CD8-positive, alpha-beta memory T cell (primary cell): ENCODE data around the gene ZBTB16. TPM values are rescaled to one million over a fixed set of nuclear protein-coding genes. Genes with fewer than 3 reads are reported as not detected.

Source experiments
- CTCF ChIA-PET: fragments of 350-600 bp; sonication (Branson Sonifier 250); formaldehyde crosslinking; loops from one replicate; lab custom pipeline; 2021; ENCODE audit warnings: antibody characterized with exemption; lab: Charles Lee
- POLR2A ChIA-PET: fragments of 350-600 bp; sonication (Branson Sonifier 250); formaldehyde crosslinking; loops from one replicate; lab custom pipeline; 2021; ENCODE audit warnings: antibody characterized with exemption; lab: Charles Lee
- DNase-seq, 5 donors: peaks; one replicate each; pipeline versions ENCODE4 v3.0.0 to v3.0.0-alpha.2; 2020 to 2022; ENCODE audit warnings: mixed read lengths in 1 of 5
- H3K27ac ChIP-seq: one replicate; pipeline ENCODE4 v1.7.0; 2013; ENCODE audit warnings: low read depth, mild to moderate bottlenecking, low read length, moderate library complexity
- H3K27me3 ChIP-seq: 2 replicates; pipeline ENCODE4 v1.7.0; 2013; ENCODE audit warnings: low read length, mild to moderate bottlenecking; ENCODE audit not compliant: insufficient read depth, poor library complexity, severe bottlenecking
- H3K36me3 ChIP-seq: 2 replicates; pipeline ENCODE4 v1.7.0; 2013; ENCODE audit warnings: mild to moderate bottlenecking, low read length, moderate library complexity; ENCODE audit not compliant: insufficient read depth
- H3K4me1 ChIP-seq: 2 replicates; pipeline ENCODE4 v1.7.0; 2013; ENCODE audit warnings: mild to moderate bottlenecking, low read length, moderate library complexity; ENCODE audit not compliant: insufficient read depth
- H3K4me3 ChIP-seq: 2 replicates; pipeline ENCODE4 v1.7.0; 2013; ENCODE audit warnings: mild to moderate bottlenecking, low read length
- H3K9me3 ChIP-seq: 2 replicates; pipeline ENCODE4 v1.7.0; 2013; ENCODE audit warnings: mild to moderate bottlenecking, low read length
- H3K27ac Mint-ChIP-seq, 8 donors: one replicate each; pipeline ENCODE4 v1.8.0; 2020 to 2021; ENCODE audit warnings: mixed read lengths in 8 of 8, mild to moderate bottlenecking in 6 of 8, inconsistent platforms in 3 of 8, moderate library complexity in 3 of 8
- H3K27me3 Mint-ChIP-seq, 2 donors: one replicate each; pipeline ENCODE4 v1.8.0; 2020 to 2021; ENCODE audit warnings: mixed read lengths in 2 of 2, mild to moderate bottlenecking in 1 of 2, moderate library complexity in 1 of 2
- H3K36me3 Mint-ChIP-seq, 3 donors: one replicate each; pipeline ENCODE4 v1.8.0; 2020 to 2021; ENCODE audit warnings: mixed read lengths in 3 of 3, inconsistent platforms in 1 of 3, mild to moderate bottlenecking in 1 of 3
- H3K4me1 Mint-ChIP-seq, 3 donors: one replicate each; pipeline ENCODE4 v1.8.0; 2020 to 2021; ENCODE audit warnings: mixed read lengths in 3 of 3, inconsistent platforms in 1 of 3, mild to moderate bottlenecking in 1 of 3
- H3K4me3 Mint-ChIP-seq, 7 donors: one replicate each; pipeline ENCODE4 v1.8.0; 2020 to 2021; ENCODE audit warnings: mixed read lengths in 7 of 7, mild to moderate bottlenecking in 6 of 7, moderate library complexity in 4 of 7, inconsistent platforms in 2 of 7
- H3K9me3 Mint-ChIP-seq, 5 donors: one replicate each; pipeline ENCODE4 v1.8.0; 2020 to 2022; ENCODE audit warnings: mixed read lengths in 5 of 5, mild to moderate bottlenecking in 3 of 5, moderate library complexity in 2 of 5, inconsistent platforms in 1 of 5
- polyA plus RNA-seq: library from polyadenylated mRNA; unstranded; fragments of 300-500 nt; fragmentation: Illumina TruSeq; gene quantifications from one replicate; pipeline ENCODE4 v1.2.3, GENCODE V29; 2021
- total RNA-seq, 2 experiments: library from RNA; stranded (reverse); gene quantifications; one replicate each; pipeline ENCODE4 v1.2.3, GENCODE V29; 2021

ZBTB16 gene
- total and polyA plus RNA-seq, 3 experiments from 2014 or later: 2.1 to 71.9 (median 2.2) TPM

DNA sequence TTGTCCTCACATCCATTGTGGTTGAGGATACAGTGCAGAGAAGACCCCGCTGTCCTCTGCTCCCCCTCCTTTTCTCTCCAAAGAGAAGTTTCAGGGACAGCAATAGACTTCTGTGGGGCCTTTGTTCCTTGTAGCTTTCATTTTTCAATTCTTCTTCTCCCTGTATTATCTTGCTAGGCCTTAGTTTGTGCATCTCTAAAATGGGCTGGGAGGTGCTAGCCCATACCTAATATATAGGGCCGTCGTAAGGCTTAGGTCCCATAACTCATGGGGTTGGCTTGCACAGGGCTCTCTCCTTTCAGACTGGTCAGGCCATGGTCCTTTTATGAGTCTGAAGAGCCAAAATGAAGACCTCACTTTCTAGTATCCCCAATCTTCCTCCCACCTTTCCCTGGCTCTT is 33.0 kb downstream of the ZBTB16 start:
- ChIA-PET CTCF (no interaction called here), POLR2A (no interaction called here)
- no peaks in the 10 kb centered on the region for H3K36me3 ChIP-seq
- Mint-ChIP-seq H3K9me3 (no peaks in the 10 kb centered on the region), H3K27ac (peak overlapping the region in 7 of 8 donors; percentile 52 to 99 (median 90)), H3K36me3 (no peaks in the 10 kb centered on the region), H3K4me1 (peaks cover 8 to 54% (median 44%) of the 10 kb centered on the region in 3 donors), H3K4me3 (peak overlapping the region in 3 of 7 donors; percentile 55 to 79 (median 56)), H3K27me3 (peaks cover 0 to 3% of the 10 kb centered on the region in 2 donors)
- H3K4me3 ChIP-seq: no peak overlapping the region
- H3K27ac ChIP-seq: no peak overlapping the region
- H3K9me3 ChIP-seq: no peaks in the 10 kb centered on the region
- H3K27me3 ChIP-seq: no peaks in the 10 kb centered on the region
- H3K4me1 ChIP-seq: peaks cover 3% of the 10 kb centered on the region
- no peak for DNase-seq

DNA sequence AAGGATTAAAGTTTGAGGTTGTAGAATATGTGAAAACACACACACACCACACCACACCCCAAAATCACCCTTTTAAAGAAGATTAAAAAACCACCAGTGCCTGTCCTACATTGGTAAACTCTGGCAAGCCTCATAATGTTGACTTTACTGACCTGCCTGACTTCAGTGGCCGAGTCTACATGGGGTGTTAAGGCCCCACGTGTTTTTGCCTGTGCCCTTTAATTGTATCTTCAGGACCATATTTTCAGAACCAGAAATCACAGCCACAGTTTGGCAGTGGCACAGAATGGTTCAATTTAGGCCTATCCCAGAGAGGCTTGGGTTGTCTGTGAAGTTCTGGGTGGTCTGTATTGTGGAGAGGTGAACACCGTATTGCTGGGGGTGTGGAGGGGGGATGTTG is 33.4 kb downstream of the ZBTB16 start:
- ChIA-PET POLR2A (no interaction called here), CTCF (no interaction called here)
- Mint-ChIP-seq H3K4me1 (peaks cover 3 to 50% (median 44%) of the 10 kb centered on the region in 3 donors), H3K27me3 (peaks cover 0 to 3% of the 10 kb centered on the region in 2 donors), H3K36me3 (no peaks in the 10 kb centered on the region), H3K27ac (peak overlapping the region in 7 of 8 donors; percentile 52 to 99 (median 90)), H3K4me3 (peak overlapping the region in 2 of 7 donors; percentile 56 to 79), H3K9me3 (no peaks in the 10 kb centered on the region)
- Histone ChIP-seq H3K4me3 (no peak overlapping the region), H3K9me3 (no peaks in the 10 kb centered on the region), H3K27ac (no peak overlapping the region), H3K4me1 (no peaks in the 10 kb centered on the region), H3K27me3 (no peaks in the 10 kb centered on the region), H3K36me3 (no peaks in the 10 kb centered on the region)
- DNase-seq: no peak

DNA sequence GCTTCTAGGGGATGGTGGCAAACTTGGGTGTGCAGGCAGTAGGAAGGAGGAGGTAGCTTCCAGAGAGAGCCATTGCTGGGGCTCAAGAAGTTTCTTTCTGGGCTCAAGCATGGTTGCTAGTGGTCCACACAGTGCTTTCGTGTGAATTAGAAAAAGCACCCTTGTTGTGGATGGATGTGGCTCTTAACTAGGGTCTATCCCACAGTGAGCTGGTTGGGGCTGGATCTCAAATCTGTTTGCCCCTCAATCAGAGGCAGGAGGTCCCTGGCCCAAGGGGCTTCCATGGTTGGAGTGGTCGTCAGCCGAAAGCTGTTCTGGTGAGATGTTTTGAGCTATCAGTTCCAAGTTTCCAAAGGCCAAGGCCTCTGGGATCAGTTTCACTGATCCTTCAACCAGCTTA is 35.0 kb downstream of the ZBTB16 start:
- Mint-ChIP-seq H3K4me3 (peak overlapping the region in 3 of 7 donors; percentile 51 to 73 (median 55)), H3K27ac (peak overlapping the region in 6 of 8 donors; percentile 31 to 92 (median 68)), H3K27me3 (peaks cover 0 to 1% of the 10 kb centered on the region in 2 donors), H3K9me3 (no peaks in the 10 kb centered on the region), H3K36me3 (no peaks in the 10 kb centered on the region), H3K4me1 (peaks cover 10 to 48% (median 47%) of the 10 kb centered on the region in 3 donors)
- ChIA-PET POLR2A (no interaction called here), CTCF (interaction anchor here (0.9 kb wide), 1 partner anchor 98 kb away, joined by 3 read pairs; no protein-coding TSS in a partner anchor)
- H3K4me1 ChIP-seq: no peaks in the 10 kb centered on the region
- no peak overlapping the region for H3K27ac ChIP-seq
- no peaks in the 10 kb centered on the region for H3K36me3 ChIP-seq
- no peaks in the 10 kb centered on the region for H3K27me3 ChIP-seq
- DNase-seq: no peak
- H3K9me3 ChIP-seq: no peaks in the 10 kb centered on the region
- no peak overlapping the region for H3K4me3 ChIP-seq

DNA sequence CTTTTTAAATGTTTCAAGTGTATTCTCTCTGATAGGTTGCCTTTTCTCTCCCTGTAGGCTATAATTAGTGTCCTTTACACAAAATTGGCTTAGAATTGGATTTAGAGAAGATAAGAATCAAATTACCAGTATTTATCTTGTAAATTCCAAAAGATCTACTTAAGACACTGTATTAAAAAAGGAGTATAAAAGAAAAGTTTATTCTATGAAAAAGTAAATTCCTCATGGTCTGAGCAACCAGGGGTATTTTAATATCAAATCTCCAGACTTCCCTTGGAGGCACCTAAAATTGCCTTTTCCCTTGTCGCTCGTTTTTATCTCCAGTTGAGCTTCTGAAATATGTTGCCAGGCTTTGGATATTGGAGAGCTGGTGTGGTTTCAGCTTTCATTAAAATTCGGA is 36.4 kb downstream of the ZBTB16 start:
- Mint-ChIP-seq H3K27me3 (peaks cover 0 to 1% of the 10 kb centered on the region in 2 donors), H3K4me3 (peak overlapping the region in 3 of 7 donors; percentile 38 to 73 (median 45)), H3K27ac (peak overlapping the region in 6 of 8 donors; percentile 28 to 93 (median 72)), H3K9me3 (no peaks in the 10 kb centered on the region), H3K4me1 (peaks cover 13 to 51% (median 45%) of the 10 kb centered on the region in 3 donors), H3K36me3 (no peaks in the 10 kb centered on the region)
- Histone ChIP-seq H3K36me3 (no peaks in the 10 kb centered on the region), H3K4me3 (no peak overlapping the region), H3K27me3 (no peaks in the 10 kb centered on the region), H3K4me1 (no peaks in the 10 kb centered on the region), H3K27ac (no peak overlapping the region), H3K9me3 (no peaks in the 10 kb centered on the region)
- CTCF ChIA-PET: interaction anchor here (0.8 to 1.4 kb wide), 2 partner anchors 35 to 165 kb away, joined by 3 read pairs; no protein-coding TSS in a partner anchor
- POLR2A ChIA-PET: no interaction called here
- no peak for DNase-seq

DNA sequence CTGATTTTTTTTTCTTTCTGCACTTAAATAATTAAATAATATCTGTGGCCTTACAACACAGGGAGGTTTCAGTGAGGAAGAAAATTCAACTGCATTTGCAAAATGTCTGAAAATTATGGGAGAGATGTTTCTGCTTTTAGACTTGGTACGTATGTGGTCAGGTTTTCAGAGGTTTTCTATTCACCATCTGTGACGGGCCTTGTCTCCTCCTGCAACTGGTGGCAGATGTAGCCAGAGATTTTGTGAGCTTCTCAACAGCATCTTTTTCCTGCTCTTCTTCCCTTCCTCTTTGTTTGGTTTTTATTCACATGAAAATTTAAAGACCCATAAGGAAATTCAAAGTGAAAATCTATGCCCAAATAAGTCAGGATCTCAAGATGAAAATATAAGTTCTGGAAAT is 38.3 kb downstream of the ZBTB16 start:
- Histone ChIP-seq H3K4me1 (no peaks in the 10 kb centered on the region), H3K36me3 (no peaks in the 10 kb centered on the region), H3K27me3 (no peaks in the 10 kb centered on the region), H3K4me3 (no peak overlapping the region), H3K9me3 (no peaks in the 10 kb centered on the region), H3K27ac (no peak overlapping the region)
- Mint-ChIP-seq H3K36me3 (no peaks in the 10 kb centered on the region), H3K4me1 (peaks cover 22 to 57% (median 47%) of the 10 kb centered on the region in 3 donors), H3K9me3 (no peaks in the 10 kb centered on the region), H3K4me3 (peak overlapping the region in 5 of 7 donors; percentile 32 to 73 (median 51)), H3K27ac (peak overlapping the region in 6 of 8 donors; percentile 72 to 97 (median 84)), H3K27me3 (peaks cover 0 to 1% of the 10 kb centered on the region in 2 donors)
- POLR2A ChIA-PET: no interaction called here
- DNase-seq: no peak
- CTCF ChIA-PET: no interaction called here

DNA sequence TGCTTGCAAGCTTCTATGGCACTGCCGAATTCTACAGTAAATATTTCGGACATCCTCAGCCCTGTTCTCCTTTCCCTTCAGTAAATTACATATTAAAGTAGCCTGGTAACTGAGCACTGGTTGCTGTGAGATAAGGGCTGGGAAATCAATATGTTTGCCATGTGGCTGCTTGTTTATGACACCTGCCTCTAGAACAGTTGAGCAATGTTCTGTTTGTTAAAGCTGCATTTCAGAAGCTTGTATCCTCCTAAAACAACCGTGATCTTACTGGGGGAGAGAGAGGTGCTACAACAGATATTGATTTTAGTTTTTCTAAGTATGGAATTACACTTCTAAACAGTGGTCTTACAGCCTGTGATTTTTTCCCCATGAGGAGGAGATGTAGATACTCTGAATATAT is 39.4 kb downstream of the ZBTB16 start:
- H3K27ac ChIP-seq: no peak overlapping the region
- DNase-seq: no peak
- H3K4me1 Mint-ChIP-seq: peaks cover 33 to 68% (median 55%) of the 10 kb centered on the region in 3 donors
- H3K4me3 ChIP-seq: no peak overlapping the region
- H3K36me3 Mint-ChIP-seq: no peaks in the 10 kb centered on the region
- no peaks in the 10 kb centered on the region for H3K36me3 ChIP-seq
- H3K27me3 ChIP-seq: no peaks in the 10 kb centered on the region
- POLR2A ChIA-PET: no interaction called here
- H3K4me1 ChIP-seq: peaks cover 11% of the 10 kb centered on the region
- peaks cover 0 to 1% of the 10 kb centered on the region in 2 donors for H3K27me3 Mint-ChIP-seq
- H3K9me3 ChIP-seq: no peaks in the 10 kb centered on the region
- CTCF ChIA-PET: interaction anchor here (0.8 to 1.2 kb wide), 2 partner anchors 63 to 162 kb away, joined by 3 to 4 read pairs; no protein-coding TSS in a partner anchor
- no peaks in the 10 kb centered on the region for H3K9me3 Mint-ChIP-seq
- H3K4me3 Mint-ChIP-seq: peak overlapping the region in 4 of 7 donors; percentile 19 to 73 (median 32)
- H3K27ac Mint-ChIP-seq: peak overlapping the region in 6 of 8 donors; percentile 59 to 97 (median 84)

DNA sequence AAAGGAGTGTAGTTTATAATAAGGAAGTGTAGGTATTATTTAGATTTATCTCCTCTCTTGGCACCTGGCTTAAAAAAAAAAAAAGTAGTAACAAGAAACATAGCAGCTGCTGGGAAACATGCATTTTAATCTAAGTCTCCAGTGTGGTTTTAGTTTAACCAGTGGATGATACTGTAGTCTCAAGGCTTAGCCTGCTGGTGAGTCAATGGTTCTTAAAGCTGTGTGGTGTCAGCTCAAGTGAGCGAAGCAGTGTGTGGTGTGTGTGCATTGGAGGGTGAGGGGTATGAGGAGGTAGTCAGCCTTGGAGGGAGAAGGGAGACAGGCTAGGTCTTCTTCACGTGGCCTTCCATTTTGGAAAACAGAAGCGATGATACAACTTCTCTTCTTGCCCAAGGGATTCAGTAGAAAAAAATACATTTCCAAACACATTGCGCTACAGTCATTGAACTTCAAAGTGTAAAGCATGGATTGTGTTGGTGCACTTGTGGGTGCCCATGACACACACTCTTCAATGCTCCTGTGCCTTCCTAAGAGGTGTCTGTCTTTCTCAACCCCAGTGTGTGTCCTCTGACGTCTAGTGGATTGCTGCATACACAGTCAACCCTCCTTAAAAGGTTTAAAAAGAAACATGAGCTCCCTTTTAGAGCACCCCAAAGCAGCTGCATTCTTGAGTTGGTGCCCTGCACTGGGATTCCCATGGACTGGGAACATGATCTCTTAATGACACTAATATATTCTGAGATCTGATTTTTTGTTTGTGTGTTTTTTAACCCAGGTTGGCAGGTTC is 40.1 kb downstream of the ZBTB16 start:
- Mint-ChIP-seq H3K4me1 (peaks cover 40 to 75% (median 61%) of the 10 kb centered on the region in 3 donors), H3K9me3 (no peaks in the 10 kb centered on the region), H3K27me3 (peaks cover 0 to 1% of the 10 kb centered on the region in 2 donors), H3K27ac (peak overlapping the region in 7 of 8 donors; percentile 45 to 97 (median 86)), H3K36me3 (no peaks in the 10 kb centered on the region), H3K4me3 (peak overlapping the region in 3 of 7 donors; percentile 7 to 74 (median 48))
- no peak for DNase-seq
- no peak overlapping the region for H3K27ac ChIP-seq
- H3K27me3 ChIP-seq: no peaks in the 10 kb centered on the region
- no peak overlapping the region for H3K4me3 ChIP-seq
- H3K36me3 ChIP-seq: no peaks in the 10 kb centered on the region
- ChIA-PET POLR2A (interaction anchor here (0.7 kb wide), 1 partner anchor 16 kb away, joined by 3 read pairs; no protein-coding TSS in a partner anchor), CTCF (interaction anchor here (0.8 to 1.2 kb wide), 2 partner anchors 64 to 161 kb away, joined by 3 to 4 read pairs; no protein-coding TSS in a partner anchor)
- no peaks in the 10 kb centered on the region for H3K9me3 ChIP-seq
- peaks cover 17% of the 10 kb centered on the region for H3K4me1 ChIP-seq
